HG03066 (cell line): ENCODE results near the gene SAMD13.

Experiments
- ATAC-seq: cut with Tn5 transposase; IDR thresholded peaks from one replicate; pipeline ENCODE4 v1.9.1; 2021; ENCODE audit warnings: low read depth; ENCODE audit not compliant: unreplicated experiment

SAMD13 gene

DNA sequence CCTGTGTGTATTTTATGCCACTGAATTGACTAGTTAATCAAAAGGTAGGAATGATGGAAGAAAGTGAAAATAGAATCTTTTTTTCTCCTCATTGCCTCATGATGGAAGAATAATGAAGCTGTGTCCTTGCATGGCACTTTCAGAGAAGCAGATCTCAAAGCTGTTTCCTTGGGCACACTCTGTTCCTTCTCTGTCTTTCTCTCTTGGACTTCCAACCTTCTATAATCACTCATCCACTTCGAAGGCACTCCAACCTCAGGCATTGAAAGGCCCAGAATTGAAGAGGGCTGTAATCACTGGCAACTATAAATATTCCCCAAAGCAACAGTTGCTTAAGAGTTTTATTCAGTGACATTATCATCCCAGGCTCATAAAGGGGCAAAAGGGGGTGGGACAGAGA, 65.7 kb downstream of the SAMD13 start:
- ATAC-seq, result no peak

DNA sequence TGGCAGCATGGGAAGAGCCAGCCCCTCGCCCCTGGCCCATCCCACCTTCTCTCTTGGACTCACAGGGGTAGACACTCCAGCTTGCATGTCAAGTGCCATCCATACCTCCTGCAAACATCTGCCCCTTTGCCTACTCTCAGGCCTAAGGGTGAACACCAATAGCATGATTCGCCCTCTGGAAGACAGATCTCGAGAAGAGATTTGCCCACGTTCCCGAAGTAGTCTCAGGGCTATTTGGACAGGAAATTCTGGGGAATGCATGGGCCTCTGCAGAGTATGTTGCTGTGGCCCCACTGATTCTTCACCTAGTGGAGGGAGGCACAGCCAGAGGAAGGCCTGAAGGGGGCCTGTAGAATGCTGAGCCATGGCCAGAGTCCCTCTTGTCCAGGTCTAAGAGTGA, 66.9 kb downstream of the SAMD13 start:
- no peak for ATAC-seq

DNA sequence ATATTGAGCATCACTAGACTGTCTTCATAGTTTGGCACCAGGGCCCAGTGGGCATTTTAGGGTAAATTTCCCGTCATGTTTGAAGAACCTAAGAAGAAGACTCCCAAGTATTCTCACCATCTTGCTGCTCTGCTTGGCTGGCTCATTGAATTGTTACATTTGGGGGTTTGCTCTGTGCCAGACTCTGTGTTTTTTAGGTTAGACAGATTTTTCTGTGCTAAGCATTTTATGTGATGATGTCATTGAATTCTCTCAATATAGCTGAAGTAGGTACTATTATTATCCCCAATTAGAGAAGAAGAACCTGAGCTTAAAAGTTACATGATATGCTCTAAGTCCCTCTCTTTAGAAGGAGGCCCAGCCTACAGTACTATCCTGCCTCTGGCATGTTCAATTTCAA, 68.8 kb downstream of the SAMD13 start:
- ATAC-seq, result no peak

DNA sequence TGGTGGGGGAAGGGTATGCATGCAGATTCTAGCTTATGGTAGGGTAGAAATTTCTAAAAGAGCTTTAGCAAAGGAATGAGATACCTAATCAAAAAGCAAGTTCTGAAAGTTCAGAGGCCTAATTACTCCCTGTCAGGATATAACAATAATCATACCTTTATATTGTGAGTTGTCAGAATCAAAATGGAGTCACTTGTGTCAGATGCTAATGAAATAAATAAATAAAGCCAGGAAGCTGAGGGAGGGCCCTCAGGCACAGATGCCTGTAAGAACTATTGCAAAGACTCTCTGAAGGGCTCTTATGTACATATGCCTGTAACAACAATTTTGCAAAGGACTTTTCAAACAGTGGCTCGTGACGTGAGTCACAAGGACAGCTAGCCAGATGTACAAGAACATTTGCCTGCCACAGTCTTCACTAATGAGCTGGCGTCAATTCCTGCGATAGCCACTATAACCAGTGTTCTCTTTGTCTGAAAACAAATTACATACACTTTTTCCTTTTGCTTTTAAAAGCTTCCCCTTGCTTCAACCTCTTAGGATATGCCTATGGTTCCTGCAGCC, 69.4 kb downstream of the SAMD13 start:
- ATAC-seq, result no peak

DNA sequence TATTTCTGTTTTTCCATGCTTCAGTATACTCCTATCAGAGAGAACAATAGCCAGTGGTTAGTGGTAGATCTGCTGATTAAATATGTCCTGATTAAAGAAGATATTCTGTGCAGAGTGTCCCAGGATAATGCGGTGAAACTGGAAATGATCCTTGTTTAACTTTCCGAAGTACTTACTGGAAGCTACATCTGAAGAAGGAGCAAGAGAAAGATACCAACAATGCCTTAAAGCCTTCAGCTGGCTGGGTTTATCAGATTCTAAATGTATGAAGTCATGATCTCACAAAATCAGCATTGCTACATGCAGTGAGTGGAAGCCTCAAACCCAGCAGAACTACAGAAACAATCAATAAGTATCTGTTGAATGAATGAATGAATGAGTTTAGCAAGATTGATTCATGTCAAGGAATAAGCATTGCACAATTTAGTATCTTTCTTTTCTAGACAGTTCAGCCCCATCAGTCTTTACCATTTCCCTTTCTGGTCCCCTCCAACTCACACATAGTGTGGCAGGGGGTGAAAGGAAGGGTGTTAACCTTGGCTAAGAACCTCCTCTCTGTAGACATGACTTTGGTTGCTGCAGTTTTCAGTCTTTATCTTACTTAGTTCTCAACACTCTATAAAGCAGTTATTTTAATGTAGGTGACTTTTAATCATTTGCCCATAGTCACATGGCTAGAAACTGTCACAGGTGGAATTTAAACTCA, 72.1 kb downstream of the SAMD13 start:
- ATAC-seq, result no peak

DNA sequence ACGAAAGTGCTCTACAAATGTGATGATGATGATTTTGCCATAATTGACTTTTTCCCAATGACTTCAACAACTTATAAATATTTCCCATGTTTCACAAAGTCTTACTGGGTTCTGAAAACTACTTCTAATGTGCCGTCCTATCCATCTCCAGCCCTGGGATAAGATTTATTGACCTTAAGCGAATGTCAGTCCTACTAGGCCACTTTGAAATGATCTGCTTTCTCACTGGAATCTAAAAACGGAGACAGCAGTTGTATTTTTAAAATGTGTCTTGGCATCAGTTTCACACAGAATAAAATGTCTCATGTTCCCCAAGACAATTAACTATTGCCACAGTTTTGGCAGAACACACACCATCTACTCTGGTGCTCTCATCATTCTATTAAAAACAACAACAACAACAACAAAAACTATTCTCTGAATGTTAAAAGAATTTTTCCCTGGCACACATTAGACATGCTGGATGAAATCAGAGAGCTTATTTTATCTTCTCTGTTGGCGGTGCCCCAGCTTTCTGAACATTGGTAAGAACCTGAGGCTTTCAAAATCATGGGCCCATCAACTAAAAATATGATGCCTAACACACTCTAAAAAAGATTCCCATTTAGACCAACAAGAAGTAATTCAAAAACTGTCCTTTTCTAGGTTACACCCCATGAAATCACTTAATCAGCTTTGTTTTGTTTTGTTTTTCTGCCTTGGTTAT, 73.6 kb downstream of the SAMD13 start:
- no peak for ATAC-seq

DNA sequence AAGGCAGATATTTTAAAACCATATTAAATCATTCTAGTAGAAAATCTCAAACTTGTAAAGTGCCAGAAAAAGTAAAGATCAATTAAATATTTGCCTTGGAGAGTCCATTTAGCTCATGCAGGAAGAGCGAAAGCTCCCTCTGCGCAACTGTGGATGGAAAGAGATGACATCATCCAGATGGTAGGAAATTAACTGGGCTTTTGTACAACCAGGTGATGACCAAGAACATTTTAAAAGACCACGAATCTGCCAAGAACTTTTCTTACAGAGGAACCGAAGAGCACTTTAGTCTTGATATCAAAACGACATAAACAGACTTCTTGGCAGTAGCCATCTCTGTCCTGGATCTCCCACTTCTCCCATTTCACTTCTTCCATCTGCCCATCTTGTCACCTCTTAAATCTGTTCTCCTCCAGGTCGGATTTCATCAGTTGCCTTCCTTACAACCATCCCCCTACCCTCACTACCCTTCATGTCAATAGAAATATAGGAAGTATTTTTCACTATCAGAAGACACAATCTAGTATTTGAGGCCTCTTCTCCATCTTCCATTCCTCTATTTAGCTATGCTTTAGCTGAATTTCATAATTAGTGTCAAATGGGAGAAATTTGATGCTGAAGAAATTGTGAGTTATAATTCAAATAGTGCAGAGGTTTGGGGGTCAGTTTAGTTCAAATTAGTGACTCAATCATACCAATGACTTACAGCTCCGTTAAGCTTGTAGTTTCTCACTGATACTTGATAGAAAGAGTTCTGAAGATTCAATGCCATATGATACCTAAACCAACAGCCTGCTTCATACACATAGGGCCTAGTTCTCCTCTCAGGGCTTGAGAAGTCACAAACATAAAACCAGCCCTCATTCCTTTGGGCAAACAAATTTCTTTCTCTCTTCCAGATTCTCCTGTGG, 74.7 kb downstream of the SAMD13 start:
- ATAC-seq, result no peak

DNA sequence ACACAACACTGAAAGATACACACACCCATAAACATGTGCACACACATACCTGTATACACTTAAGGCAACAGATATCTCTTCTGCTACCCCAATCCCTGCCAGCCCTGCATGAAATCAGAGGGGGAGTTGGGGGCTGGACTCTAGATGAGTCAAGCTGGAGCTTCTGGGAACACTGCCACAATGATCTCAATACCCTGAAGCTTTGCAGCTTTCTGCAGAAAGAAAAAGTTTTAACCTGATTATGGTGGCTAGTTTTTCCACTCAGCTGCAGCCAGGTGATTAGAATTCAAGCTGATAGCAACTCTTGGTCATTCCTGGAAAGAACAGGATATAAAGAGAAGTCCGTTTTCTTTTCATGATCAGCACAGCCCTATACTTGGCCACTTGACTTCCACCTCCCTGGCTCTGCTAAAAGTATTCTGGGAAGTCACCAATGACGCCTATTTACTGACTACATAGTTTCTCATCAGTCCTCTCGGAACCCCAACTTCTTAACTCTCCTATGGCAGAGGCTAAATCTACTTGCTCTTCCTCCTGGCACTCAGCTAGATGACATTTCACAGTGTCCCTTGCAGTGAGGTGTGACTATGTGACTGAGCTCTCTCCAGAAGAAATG, 76.1 kb downstream of the SAMD13 start:
- no peak for ATAC-seq

DNA sequence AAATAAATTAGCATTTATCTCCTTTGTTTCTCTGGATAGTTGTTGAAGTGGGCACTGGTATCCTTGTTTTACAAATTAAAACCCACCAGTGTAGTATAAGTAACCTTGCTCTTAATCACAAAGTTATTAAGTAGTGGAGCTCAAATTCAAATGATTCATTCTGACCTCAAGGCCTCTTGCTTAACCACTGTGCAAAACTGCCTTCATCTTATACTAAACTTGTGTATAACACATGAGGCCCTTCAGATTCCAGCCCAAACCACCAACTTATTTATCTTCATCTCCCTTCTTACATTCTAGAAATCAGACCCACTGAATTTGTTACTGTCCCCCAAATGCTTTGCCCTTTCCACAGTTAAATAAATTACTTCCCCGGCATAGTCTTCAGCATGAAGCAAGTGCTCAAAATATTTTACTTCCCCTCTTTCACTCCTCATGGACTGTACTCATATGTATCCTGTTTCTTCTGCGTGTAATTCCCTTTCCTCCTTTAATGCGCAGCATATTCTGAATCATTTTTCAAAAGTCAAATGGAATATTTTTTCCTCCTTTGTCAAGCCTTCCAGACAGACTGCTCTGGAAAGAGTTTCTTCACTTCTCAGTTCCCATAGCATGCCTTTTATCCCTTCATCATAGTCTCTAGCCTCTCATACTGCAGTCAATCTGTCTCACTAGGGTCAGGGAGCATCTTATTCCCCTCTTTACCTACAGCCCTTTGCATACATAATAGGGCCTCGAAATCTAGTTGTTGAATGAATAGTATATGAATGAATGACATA, 77.8 kb downstream of the SAMD13 start:
- no peak for ATAC-seq

DNA sequence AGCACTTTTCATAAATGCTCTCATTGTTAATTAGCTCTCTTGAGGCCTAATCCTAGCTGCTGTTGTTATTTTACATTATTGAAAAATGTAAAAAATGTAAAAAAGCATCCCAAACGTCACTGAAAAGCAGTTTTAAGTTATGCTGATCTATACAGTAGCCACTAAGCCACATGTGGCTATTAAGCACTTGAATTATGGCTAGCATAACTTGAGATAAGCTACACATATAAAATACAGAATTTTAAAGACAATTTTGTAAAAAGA, 78.3 kb downstream of the SAMD13 start:
- no peak for ATAC-seq

DNA sequence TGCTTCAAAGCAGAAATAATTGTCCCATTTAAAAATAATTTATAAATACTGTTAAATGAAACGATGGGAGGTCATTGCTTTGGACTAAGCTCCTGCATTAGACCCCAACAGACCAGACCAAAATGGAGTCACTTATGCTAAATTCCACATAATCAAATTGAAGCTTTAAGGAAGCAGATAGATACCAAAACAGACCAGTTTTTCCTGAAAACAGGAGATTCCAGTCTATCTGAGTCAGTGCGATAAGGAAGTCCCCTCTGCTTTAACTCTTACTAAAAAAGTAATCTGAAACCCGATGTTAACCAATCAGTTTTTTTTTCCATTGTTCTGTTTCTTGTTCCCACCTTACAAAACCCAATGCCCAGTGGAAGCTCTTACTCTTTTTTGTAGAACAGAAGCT, 80.6 kb downstream of the SAMD13 start:
- ATAC-seq, result no peak

DNA sequence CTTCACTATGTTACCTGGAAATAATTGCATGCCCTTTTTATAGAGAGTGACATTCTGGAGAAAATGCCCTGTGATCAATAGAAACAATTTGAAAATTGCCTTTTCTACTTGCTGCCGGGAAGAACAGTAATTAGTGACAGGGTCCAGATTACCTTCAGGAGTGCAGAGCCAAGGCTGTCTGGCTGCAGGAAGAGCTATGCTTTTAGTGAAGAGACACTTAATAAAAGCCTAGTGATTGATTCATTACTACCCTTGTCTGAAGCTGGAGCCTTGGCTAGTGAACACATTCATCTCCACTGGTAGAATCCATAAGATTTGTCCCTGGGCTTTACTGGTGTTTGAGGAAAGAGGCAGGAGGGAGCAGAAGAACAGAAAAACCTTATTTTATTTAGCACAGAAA, 83.8 kb downstream of the SAMD13 start:
- ATAC-seq, result no peak

DNA sequence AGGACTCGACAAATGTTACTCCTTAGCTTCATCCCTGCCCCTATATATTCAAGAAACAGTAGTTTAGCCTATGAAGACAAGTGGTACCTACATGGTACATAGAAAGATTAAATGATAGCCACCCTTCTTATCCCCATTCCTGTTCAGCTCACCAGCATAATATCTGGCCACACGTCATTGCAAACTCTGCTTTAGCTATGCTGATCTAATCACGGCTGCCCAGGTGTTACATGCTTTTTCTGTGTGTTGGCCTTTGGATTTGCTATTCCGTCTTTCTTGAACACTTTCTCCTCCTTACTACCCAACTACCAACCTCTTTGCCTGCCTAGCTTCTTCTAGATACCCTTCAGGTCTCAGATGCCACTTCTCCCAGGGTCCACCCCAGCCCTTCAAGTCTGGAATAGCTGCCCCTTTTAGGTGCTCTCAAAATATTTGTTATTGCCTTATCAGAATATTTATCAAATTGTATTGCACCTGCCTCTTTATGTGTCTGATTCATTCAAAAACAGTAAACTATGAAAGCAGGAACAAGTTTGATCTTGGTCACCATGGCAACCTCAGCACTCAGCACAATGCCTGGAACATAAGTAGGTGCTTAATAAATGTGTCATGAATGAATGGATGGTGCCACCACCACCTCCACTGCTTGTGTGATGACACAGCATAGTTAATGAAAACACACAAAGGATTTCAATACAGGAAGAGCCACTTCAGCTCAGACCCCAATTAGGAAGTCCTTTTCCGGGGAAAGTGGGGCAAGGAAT, 85.4 kb downstream of the SAMD13 start:
- ATAC-seq, result no peak

DNA sequence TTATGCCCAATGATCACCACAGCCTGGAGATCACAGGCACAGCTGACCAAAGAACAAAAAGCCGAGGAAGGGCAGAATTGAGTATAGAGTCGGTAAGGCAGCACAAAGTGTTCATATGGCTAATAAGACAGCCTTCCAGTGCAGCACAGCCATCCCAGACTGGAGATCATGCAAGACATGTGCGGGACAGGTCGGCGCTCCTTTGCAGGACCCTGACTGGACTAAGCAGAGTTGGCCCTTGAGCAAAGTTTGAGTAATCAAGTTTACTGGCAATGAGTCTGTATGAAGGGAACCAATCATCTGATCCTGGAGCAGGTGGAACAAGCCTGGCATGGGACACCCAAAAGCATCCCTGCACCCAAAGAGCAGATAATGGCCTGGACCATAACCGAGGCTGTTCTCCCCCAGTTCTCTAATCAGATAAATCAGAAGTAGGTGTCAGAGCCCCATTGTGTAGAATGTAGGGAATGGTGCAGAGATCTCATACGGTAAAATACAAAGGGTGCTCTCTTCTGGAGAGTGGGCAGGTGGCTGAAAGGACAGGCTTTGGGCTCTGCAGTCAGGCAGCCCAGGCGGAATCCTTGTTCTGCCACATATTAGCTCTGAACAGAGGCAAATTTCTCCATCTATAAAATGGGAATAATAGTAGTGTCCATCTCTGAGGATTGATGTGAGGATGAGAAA, 86.1 kb downstream of the SAMD13 start:
- no peak for ATAC-seq

DNA sequence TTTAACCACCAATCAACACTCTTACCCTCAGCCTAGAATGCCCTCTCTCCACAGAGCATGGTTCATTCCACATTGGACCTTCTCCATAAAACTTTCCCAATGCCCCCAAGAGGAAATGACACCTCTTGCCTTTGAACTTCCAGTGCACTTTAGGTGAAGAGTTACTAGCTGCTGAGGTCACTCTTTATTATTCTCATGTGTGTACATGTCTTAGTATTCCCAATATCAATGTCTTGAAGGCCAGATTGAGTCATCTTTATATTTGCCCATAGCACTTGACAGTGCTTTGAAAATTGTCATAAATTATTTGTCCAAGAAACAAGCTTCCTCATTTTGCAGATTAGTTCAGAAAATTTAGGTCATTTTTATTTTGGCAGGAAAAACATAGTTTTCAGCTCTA, 88.7 kb downstream of the SAMD13 start:
- no peak for ATAC-seq

DNA sequence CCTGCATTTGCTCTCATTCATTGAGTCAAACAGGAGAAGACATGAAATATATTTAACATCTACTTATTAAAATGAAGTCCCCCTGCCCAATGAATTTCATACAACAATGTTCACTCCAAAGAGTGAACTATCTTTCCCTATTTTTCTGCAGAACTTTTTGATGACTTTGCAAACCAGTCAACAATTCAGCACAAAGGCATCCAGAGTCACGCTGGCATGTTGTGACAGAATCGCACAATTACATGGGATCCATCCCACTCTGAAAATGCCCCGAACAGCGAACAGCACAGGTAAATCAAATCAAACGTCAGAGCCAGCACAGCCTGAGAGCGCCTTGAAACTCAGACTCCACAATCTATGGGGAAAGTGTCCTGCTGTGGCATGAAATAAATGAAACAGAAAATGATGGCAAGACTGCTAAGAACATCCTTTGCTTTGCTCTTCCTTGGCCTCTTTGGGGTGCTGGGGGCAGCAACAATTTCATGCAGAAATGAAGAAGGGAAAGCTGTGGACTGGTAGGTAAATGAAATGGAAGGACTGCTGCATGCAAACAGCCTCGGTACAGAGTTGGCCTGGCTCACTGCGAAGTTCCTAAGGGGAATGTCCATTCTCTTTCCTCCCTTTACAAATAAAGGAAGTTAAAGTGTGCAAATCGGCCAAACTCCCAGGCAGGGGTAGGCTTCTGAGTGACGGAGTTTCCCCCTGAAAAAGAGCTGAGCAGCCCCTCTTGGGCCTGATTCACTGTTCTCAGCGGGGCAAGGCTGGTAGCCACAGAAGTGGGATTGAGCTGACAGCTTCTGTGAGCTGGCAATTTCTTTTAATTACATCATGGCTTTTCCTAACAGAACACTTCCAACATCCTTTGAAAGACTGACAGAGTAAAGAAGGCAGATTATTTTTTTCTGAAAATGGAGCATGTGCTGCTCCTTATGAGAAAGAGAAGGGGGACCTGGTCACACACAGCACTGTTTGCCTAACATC, 97.0 kb downstream of the SAMD13 start, which contains the start of gene DNASE2B:
Gene DNASE2B (plus strand): TSS at position 310 of the 981 bp plus-strand sequence. CDS start 81 bp downstream, at position 391.
- no peak for ATAC-seq
